H9 (cell line): ENCODE measurements around the gene PCGF5. TPM values are rescaled to one million over a fixed set of nuclear protein-coding genes. Genes with fewer than 3 reads are reported as not detected.
"Not testable (repeated sequence)": the region's sequence is repeated elsewhere in the genome, so short reads cannot be mapped to it uniquely, and the experiment has no call there.

ENCODE experiments used
- DNase-seq: peaks from one replicate; pipeline ENCODE4 v3.0.0-alpha.2; 2017
- H2AFZ ChIP-seq: one replicate; pipeline ENCODE4 v1.6.1; 2013; ENCODE audit warnings: mild to moderate bottlenecking, low read length, control low read depth, moderate library complexity
- H2AK5ac ChIP-seq: 2 replicates; pipeline ENCODE4 v1.6.1; 2013; ENCODE audit warnings: low read length, control low read depth, mixed read lengths; ENCODE audit not compliant: insufficient read length
- H2BK120ac ChIP-seq: one replicate; pipeline ENCODE4 v1.6.1; 2013; ENCODE audit warnings: low read depth, mild to moderate bottlenecking, low read length, control low read depth, inconsistent platforms; ENCODE audit not compliant: poor library complexity, severe bottlenecking
- H2BK12ac ChIP-seq: 2 replicates; pipeline ENCODE4 v1.6.1; 2013; ENCODE audit warnings: low read length, control low read depth, mixed read lengths, low read depth; ENCODE audit not compliant: insufficient read length
- H2BK15ac ChIP-seq: 2 replicates; pipeline ENCODE4 v1.6.1; 2013; ENCODE audit warnings: low read depth, low read length, control low read depth
- H2BK20ac ChIP-seq: one replicate; pipeline ENCODE4 v1.6.1; 2013; ENCODE audit warnings: low read depth, mild to moderate bottlenecking, low read length, control low read depth, inconsistent platforms; ENCODE audit not compliant: poor library complexity, severe bottlenecking
- H2BK5ac ChIP-seq: 2 replicates; pipeline ENCODE4 v1.6.1; 2013; ENCODE audit warnings: low read length, control low read depth, mixed read lengths; ENCODE audit not compliant: insufficient read length
- H3K14ac ChIP-seq: 2 replicates; pipeline ENCODE4 v1.6.1; 2013; ENCODE audit warnings: low read length, control low read depth; ENCODE audit not compliant: insufficient read depth
- H3K18ac ChIP-seq: 2 replicates; pipeline ENCODE4 v1.6.1; 2013; ENCODE audit warnings: low read depth, mild to moderate bottlenecking, mixed read lengths, low read length, control low read depth; ENCODE audit not compliant: insufficient read length
- H3K23ac ChIP-seq: 2 replicates; pipeline ENCODE4 v1.6.1; 2013; ENCODE audit warnings: low read length, control low read depth, mixed read lengths, low read depth; ENCODE audit not compliant: insufficient read length
- H3K23me2 ChIP-seq: 2 replicates; pipeline ENCODE4 v1.6.1; 2013; ENCODE audit warnings: low read depth, mild to moderate bottlenecking, mixed read lengths, low read length, control low read depth; ENCODE audit not compliant: insufficient read length, poor library complexity, severe bottlenecking
- H3K27ac ChIP-seq: 2 replicates; pipeline ENCODE4 v1.5.1; 2013; ENCODE audit warnings: low read length, control low read depth, mixed read lengths, low read depth; ENCODE audit not compliant: insufficient read length
- H3K27me3 ChIP-seq: 2 replicates; pipeline ENCODE4 v1.6.1; 2013; ENCODE audit warnings: low read length, control low read depth, inconsistent platforms; ENCODE audit not compliant: insufficient read depth
- H3K4ac ChIP-seq: 2 replicates; pipeline ENCODE4 v1.6.1; 2013; ENCODE audit warnings: low read depth, mild to moderate bottlenecking, control low read depth, inconsistent platforms, low read length, moderate library complexity
- H3K4me1 ChIP-seq: 2 replicates; pipeline ENCODE4 v1.6.1; 2013; ENCODE audit warnings: low read length, control low read depth, inconsistent platforms; ENCODE audit not compliant: insufficient read depth
- H3K4me2 ChIP-seq: 2 replicates; pipeline ENCODE4 v1.6.1; 2013; ENCODE audit warnings: low read length, control low read depth, mixed read lengths; ENCODE audit not compliant: insufficient read length, insufficient read depth
- H3K56ac ChIP-seq: 2 replicates; pipeline ENCODE4 v1.6.1; 2013; ENCODE audit warnings: low read depth, mild to moderate bottlenecking, mixed read lengths, low read length, control low read depth; ENCODE audit not compliant: insufficient read length
- H3K79me1 ChIP-seq: 2 replicates; pipeline ENCODE4 v1.6.1; 2013; ENCODE audit warnings: low read depth, mild to moderate bottlenecking, moderate library complexity, low read length, control low read depth, inconsistent platforms; ENCODE audit not compliant: insufficient read depth, poor library complexity, severe bottlenecking
- H3K79me2 ChIP-seq: 2 replicates; pipeline ENCODE4 v1.6.1; 2013; ENCODE audit warnings: low read length, control low read depth, inconsistent platforms; ENCODE audit not compliant: insufficient read depth
- H3K9ac ChIP-seq: 2 replicates; pipeline ENCODE4 v1.6.1; 2013; ENCODE audit warnings: low read length, control low read depth, mixed read lengths; ENCODE audit not compliant: insufficient read length; ENCODE audit errors: extremely low read depth
- H3K9me3 ChIP-seq: one replicate; pipeline ENCODE4 v1.6.1; 2013; ENCODE audit warnings: low read depth, low read length, inconsistent platforms; ENCODE audit not compliant: control insufficient read depth
- H3T11ph ChIP-seq: one replicate; pipeline ENCODE4 v1.6.1; 2013; ENCODE audit warnings: mild to moderate bottlenecking, low read length, control low read depth, inconsistent platforms
- H4K20me1 ChIP-seq: one replicate; pipeline ENCODE4 v1.6.1; 2013; ENCODE audit not compliant: control insufficient read depth, insufficient read length, insufficient read depth
- H4K5ac ChIP-seq: 2 replicates; pipeline ENCODE4 v1.6.1; 2013; ENCODE audit warnings: low read depth, mild to moderate bottlenecking, mixed read lengths, low read length, control low read depth; ENCODE audit not compliant: insufficient read length
- H4K8ac ChIP-seq: replicated peaks from 2 replicates; pipeline ENCODE4 v1.6.1; 2013; ENCODE audit warnings: low read length, control low read depth, mixed read lengths, low read depth; ENCODE audit not compliant: insufficient read length
- H4K91ac ChIP-seq: 2 replicates; pipeline ENCODE4 v1.6.1; 2013; ENCODE audit warnings: low read depth, mild to moderate bottlenecking, moderate library complexity, mixed read lengths, low read length, control low read depth; ENCODE audit not compliant: insufficient read length
- H3K27ac Mint-ChIP-seq, 3 experiments: 2 replicates in 2 of 3; 3 replicates in 1 of 3; pipeline ENCODE4 v1.8.0; 2020 to 2021; ENCODE audit warnings: mixed read lengths in 3 of 3, mild to moderate bottlenecking in 1 of 3, moderate library complexity in 1 of 3
- H3K27me3 Mint-ChIP-seq: 2 replicates; pipeline ENCODE4 v1.8.0; 2021; ENCODE audit warnings: low read depth, mild to moderate bottlenecking, moderate library complexity, mixed read lengths
- H3K36me3 Mint-ChIP-seq, 3 experiments: 2 replicates in 2 of 3; 3 replicates in 1 of 3; pipeline ENCODE4 v1.8.0; 2020 to 2021; ENCODE audit warnings: low read depth in 3 of 3, mixed read lengths in 3 of 3; ENCODE audit not compliant: insufficient read depth in 1 of 3
- H3K4me1 Mint-ChIP-seq, 2 experiments: 2 replicates each; pipeline ENCODE4 v1.8.0; 2020; ENCODE audit warnings: mixed read lengths in 2 of 2
- H3K4me3 Mint-ChIP-seq, 2 experiments: 2 replicates in 1 of 2; 3 replicates in 1 of 2; pipeline ENCODE4 v1.8.0; 2020 to 2021; ENCODE audit warnings: mild to moderate bottlenecking in 2 of 2, mixed read lengths in 2 of 2, moderate library complexity in 1 of 2
- H3K9me3 Mint-ChIP-seq, 2 experiments: 2 replicates in 1 of 2; 3 replicates in 1 of 2; pipeline ENCODE4 v1.8.0; 2020; ENCODE audit warnings: mild to moderate bottlenecking in 2 of 2, mixed read lengths in 2 of 2, moderate library complexity in 1 of 2
- WGBS: extraction: QIAGEN DNeasy Blood & Tissue Kit; methylation state at CpG from one replicate; pipeline ENCODE4 v1.1.7; 2013; ENCODE audit warnings: missing lambda C conversion rate, low lambda C conversion rate, mixed read lengths; ENCODE audit not compliant: insufficient read length; ENCODE audit errors: extremely low coverage; 5-methylcytosine and 5-hydroxymethylcytosine counted together
- total RNA-seq: library from RNA; stranded (reverse); gene quantifications from 2 replicates; pipeline ENCODE4 v1.2.1, GENCODE V29; 2021
- TF ChIP-seq, protein P1 (sequence below): fragments of 200-600 bp; sonication (generic); conservative IDR thresholded peaks from 3 replicates; pipeline ENCODE4 v1.8.0; 2021; ENCODE audit warnings: antibody characterized with exemption, mild to moderate bottlenecking

PCGF5 gene
- total RNA-seq, 1 experiment from 2014 or later: 6.9 TPM

DNA sequence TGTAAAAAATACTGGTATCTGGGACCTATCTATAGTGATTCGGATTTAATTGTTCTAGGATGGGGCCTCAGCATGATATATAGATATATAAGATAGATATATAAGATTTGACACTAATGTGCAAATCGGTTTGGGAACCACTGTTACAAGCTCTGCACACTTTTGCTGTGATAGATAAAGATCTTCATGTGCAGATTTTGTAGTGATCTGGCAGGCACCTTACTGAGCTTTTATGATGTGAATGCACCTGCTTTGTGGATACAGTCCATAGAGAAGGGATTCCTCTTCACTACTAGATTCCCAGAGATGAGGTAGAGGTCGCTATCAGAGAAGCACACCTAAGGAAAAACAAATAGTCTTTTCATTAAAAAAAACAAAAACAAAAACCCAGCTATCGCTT lies 33.3 kb upstream of the PCGF5 start:
- TF ChIP-seq, protein P1, sequence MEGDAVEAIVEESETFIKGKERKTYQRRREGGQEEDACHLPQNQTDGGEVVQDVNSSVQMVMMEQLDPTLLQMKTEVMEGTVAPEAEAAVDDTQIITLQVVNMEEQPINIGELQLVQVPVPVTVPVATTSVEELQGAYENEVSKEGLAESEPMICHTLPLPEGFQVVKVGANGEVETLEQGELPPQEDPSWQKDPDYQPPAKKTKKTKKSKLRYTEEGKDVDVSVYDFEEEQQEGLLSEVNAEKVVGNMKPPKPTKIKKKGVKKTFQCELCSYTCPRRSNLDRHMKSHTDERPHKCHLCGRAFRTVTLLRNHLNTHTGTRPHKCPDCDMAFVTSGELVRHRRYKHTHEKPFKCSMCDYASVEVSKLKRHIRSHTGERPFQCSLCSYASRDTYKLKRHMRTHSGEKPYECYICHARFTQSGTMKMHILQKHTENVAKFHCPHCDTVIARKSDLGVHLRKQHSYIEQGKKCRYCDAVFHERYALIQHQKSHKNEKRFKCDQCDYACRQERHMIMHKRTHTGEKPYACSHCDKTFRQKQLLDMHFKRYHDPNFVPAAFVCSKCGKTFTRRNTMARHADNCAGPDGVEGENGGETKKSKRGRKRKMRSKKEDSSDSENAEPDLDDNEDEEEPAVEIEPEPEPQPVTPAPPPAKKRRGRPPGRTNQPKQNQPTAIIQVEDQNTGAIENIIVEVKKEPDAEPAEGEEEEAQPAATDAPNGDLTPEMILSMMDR: no peak

DNA sequence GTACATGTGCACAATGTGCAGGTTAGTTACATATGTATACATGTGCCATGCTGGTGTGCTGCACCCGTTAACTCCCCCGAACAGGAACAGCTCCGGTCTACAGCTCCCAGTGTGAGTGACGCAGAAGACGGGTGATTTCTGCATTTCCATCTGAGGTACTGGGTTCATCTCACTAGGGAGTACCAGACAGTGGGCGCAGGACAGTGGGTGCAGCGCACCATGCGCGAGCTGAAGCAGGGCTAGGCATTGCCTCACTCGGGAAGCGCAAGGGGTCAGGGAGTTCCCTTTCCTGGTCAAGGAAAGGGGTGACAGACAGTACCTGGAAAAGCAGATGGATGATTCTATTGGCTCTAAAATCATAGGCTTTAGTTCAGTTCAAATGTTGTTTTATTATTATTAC lies 32.5 kb upstream of the PCGF5 start:
- not testable (repeated sequence) for H2AK5ac ChIP-seq, H3K27ac Mint-ChIP-seq, H3K79me2 ChIP-seq, H4K8ac ChIP-seq, H3K4me2 ChIP-seq, H2BK15ac ChIP-seq, H4K20me1 ChIP-seq, H3K56ac ChIP-seq, H3K23me2 ChIP-seq, H3K27me3 ChIP-seq, H2BK120ac ChIP-seq, H3K9me3 Mint-ChIP-seq, H3K18ac ChIP-seq, H3K4me1 ChIP-seq, H4K5ac ChIP-seq, H3K9me3 ChIP-seq, DNase-seq, H3K9ac ChIP-seq, H3K36me3 Mint-ChIP-seq, H3K79me1 ChIP-seq, H4K91ac ChIP-seq, H3K23ac ChIP-seq, H2BK12ac ChIP-seq, H2BK5ac ChIP-seq, H3K4me3 Mint-ChIP-seq, H3T11ph ChIP-seq, H3K27ac ChIP-seq, H3K4ac ChIP-seq, H2AFZ ChIP-seq, H3K4me1 Mint-ChIP-seq, H2BK20ac ChIP-seq, H3K14ac ChIP-seq
- no CpG with 5 or more reads among the region's 11 CpGs for WGBS
- peaks cover 15% of the 10 kb centered on the region for H3K27me3 Mint-ChIP-seq

More for the DNA sequence above, 33.3 kb upstream of the PCGF5 start:
- Histone ChIP-seq H3K79me2 (no peaks in the 10 kb centered on the region), H2BK5ac (no peak overlapping the region), H3K27ac (no peak overlapping the region), H2BK20ac (no peak overlapping the region), H3K4ac (no peak overlapping the region), H3K27me3 (no peaks in the 10 kb centered on the region), H3K18ac (no peak overlapping the region), H4K91ac (no peak overlapping the region), H3K56ac (no peak overlapping the region), H3K14ac (no peak overlapping the region), H3K23me2 (no peaks in the 10 kb centered on the region), H2BK12ac (no peak overlapping the region), H4K5ac (no peak overlapping the region), H2AK5ac (no peak overlapping the region), H3K9ac (no peak overlapping the region), H2AFZ (no peak overlapping the region), H2BK120ac (no peak overlapping the region), H3K4me2 (no peak overlapping the region), H3K23ac (no peak overlapping the region), H3T11ph (no peak overlapping the region), H3K79me1 (no peaks in the 10 kb centered on the region), H2BK15ac (no peak overlapping the region), H4K8ac (no peak overlapping the region), H4K20me1 (no peaks in the 10 kb centered on the region), H3K4me1 (no peaks in the 10 kb centered on the region), H3K9me3 (no peaks in the 10 kb centered on the region)
- H3K4me3 Mint-ChIP-seq: no peak overlapping the region
- no peaks in the 10 kb centered on the region for H3K9me3 Mint-ChIP-seq
- DNase-seq: no peak
- H3K4me1 Mint-ChIP-seq: peaks cover 0 to 3% of the 10 kb centered on the region in 2 experiments; a peak in 1 of 4 replicates
- H3K36me3 Mint-ChIP-seq: no peaks in the 10 kb centered on the region
- no peak overlapping the region for H3K27ac Mint-ChIP-seq
- H3K27me3 Mint-ChIP-seq: peaks cover 22% of the 10 kb centered on the region
- no CpG with 5 or more reads among the region's 4 CpGs for WGBS
